Neural progenitor cell (in vitro differentiated cells): ENCODE data around the gene ADK.

ENCODE experiments used
- EZH2 ChIP-seq: fragments of 200-600 bp; sonication (generic); IDR thresholded peaks from 2 replicates; pipeline ENCODE4 v1.6.1; 2017; ENCODE audit warnings: antibody characterized with exemption, mild to moderate bottlenecking, moderate library complexity
- EZH2phosphoT487 ChIP-seq: fragments of 200-600 bp; sonication (generic); IDR thresholded peaks from 2 replicates; pipeline ENCODE4 v1.6.1; 2017; ENCODE audit warnings: antibody characterized with exemption
- TF ChIP-seq, protein P1 (sequence below): fragments of 200-600 bp; sonication (generic); IDR thresholded peaks from 2 replicates; pipeline ENCODE4 v1.5.1; 2017; ENCODE audit warnings: antibody characterized with exemption, mild to moderate bottlenecking

DNA sequence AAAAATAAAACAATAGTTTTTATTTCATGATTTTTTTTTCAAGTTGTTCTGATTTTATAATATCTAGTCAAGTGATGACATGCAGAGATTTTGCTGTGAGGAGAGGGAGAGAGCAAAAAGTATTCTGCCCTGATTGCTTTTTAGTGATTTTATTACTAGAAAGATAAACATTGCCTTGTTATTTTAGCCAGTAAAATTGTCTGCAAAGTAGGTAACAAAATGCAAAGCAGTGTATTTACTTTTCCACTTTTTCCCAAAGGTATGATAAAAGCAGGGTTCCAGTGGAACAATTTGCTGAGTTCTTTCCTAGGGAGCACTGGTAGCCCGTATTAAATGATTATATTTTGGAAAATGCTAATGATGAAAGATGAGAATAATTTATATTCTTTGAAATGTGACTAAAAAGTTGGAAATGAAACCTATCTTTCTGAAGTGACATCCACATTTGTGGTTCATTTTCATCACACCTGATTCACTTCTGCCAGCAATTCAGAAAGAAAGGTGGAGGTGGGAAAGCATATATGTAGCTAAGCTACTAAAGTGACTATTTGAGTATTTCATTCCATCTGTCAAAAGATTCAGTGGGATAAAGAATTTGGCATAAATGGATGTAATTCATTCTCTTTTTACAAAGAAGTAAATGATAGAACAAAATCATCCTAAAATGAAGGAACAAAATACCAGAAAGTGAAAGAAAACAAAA lies 300.3 kb downstream of the ADK start:
- TF ChIP-seq, protein P1, sequence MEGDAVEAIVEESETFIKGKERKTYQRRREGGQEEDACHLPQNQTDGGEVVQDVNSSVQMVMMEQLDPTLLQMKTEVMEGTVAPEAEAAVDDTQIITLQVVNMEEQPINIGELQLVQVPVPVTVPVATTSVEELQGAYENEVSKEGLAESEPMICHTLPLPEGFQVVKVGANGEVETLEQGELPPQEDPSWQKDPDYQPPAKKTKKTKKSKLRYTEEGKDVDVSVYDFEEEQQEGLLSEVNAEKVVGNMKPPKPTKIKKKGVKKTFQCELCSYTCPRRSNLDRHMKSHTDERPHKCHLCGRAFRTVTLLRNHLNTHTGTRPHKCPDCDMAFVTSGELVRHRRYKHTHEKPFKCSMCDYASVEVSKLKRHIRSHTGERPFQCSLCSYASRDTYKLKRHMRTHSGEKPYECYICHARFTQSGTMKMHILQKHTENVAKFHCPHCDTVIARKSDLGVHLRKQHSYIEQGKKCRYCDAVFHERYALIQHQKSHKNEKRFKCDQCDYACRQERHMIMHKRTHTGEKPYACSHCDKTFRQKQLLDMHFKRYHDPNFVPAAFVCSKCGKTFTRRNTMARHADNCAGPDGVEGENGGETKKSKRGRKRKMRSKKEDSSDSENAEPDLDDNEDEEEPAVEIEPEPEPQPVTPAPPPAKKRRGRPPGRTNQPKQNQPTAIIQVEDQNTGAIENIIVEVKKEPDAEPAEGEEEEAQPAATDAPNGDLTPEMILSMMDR: no peak
- no peak for TF ChIP-seq EZH2phosphoT487
- TF ChIP-seq EZH2: no peak
